HG03060 (cell line): ENCODE data around the gene B4GALT2.

Experiments used
- ATAC-seq: cut with Tn5 transposase; IDR thresholded peaks from one replicate; pipeline ENCODE4 v1.9.1; 2021; ENCODE audit warnings: low read depth, moderate number of reproducible peaks; ENCODE audit not compliant: unreplicated experiment

Gene B4GALT2

DNA sequence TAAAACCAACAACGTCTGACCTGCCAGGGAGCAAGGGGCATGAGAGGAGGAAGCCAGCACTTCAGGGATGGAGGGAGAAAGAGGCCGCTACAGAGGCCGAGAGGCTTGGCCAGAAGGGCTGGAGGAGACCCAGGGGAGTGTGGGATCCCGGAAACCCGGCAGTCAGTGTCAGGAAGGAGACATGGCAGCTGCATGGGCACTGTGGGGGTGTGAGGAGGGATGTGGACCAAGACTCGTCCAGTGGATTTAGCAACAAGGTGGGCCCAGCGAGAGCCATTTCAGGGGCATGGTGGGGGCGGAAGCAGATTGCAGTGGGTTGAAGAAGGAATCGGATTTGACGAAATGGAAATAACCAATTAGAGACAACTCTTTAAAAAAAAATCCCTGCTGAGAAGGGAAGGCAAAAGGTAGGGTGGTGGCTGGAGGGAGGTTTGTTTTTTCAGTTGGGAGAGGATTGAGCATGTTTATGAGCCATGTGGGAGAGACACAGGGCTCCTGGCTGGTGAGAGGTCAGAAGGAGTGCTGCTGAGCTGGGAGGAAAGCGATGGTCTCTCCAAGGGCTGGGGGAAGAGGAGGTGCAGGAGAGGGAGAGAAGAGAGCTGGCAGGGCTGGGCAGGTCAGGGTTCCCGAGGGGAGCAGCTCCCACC lies 4.4 kb downstream of the B4GALT2 start:
- ATAC-seq, result no peak

DNA sequence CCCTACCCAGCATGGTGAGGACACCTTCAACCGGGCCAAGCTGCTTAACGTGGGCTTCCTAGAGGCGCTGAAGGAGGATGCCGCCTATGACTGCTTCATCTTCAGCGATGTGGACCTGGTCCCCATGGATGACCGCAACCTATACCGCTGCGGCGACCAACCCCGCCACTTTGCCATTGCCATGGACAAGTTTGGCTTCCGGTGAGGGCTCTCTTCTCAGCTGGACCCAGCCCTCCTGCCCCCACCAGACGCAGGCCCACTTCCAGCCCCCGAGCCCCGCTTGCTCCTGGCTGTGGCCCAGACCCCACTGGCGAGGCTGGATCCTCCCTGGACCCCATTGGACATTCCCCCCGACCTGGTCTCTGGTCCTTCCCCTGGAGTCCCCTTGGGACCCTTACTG lies 5.8 kb downstream of the B4GALT2 start:
- ATAC-seq, result no peak

- no peak for ATAC-seq
Observed at GRCh38 chr1:43985984-43986595, 7.1 kb downstream of the B4GALT2 start.

- no peak for ATAC-seq
Observed at GRCh38 chr1:43986712-43987111, 7.7 kb downstream of the B4GALT2 start.

DNA sequence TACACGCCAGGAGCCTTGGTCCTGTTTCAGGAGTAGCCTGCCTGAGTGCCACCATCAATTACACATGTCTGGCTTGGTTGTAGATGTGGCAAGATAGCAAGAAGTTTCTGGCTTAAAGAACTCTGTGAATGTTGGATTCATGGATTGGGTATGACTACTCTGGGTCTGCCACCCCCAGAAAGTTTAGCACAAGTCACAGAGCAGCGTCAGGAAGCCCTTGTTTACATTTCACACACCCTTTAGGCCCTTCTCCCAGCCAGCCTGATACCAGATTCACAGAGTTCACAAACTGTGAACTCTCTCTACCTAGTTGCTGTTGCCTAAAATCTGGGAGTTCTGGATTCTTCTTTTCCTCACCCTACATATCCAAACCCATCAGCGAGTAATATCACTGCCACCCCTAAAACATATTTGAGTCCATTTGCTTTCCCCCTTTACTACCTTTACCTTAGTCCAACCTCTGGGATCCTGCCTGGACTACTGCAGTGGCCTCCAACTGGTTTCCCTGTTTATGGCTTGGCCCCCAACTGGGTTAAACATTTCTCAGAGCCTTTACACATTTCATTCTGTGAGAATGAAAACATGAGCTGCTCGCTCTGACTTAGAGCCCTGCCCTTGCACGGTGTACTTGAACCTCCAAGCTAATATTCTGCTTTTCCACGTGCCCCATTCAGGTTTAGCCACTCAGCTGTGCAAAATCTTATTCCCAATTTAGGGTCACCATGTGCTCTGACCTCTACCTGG lies 8.3 kb downstream of the B4GALT2 start:
- ATAC-seq, result no peak

DNA sequence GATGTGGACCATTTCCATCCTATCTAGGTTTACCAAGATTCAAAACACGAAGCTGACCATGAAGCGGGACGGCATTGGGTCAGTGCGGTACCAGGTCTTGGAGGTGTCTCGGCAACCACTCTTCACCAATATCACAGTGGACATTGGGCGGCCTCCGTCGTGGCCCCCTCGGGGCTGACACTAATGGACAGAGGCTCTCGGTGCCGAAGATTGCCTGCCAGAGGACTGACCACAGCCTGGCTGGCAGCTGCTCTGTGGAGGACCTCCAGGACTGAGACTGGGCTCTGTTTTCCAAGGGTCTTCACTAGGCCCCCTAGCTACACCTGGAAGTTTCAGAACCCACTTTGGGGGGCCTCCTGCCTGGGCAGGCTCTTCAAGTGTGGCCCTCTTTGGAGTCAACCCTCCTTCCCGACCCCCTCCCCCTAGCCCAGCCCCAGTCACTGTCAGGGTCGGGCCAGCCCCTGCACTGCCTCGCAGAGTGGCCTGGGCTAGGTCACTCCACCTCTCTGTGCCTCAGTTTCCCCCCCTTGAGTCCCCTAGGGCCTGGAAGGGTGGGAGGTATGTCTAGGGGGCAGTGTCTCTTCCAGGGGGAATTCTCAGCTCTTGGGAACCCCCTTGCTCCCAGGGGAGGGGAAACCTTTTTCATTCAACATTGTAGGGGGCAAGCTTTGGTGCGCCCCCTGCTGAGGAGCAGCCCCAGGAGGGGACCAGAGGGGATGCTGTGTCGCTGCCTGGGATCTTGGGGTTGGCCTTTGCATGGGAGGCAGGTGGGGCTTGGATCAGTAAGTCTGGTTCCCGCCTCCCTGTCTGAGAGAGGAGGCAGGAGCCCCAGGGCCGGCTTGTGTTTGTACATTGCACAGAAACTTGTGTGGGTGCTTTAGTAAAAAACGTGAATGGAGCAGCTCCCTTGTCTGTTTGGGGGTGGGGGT lies 11.5 kb downstream of the B4GALT2 start:
- no peak for ATAC-seq

DNA sequence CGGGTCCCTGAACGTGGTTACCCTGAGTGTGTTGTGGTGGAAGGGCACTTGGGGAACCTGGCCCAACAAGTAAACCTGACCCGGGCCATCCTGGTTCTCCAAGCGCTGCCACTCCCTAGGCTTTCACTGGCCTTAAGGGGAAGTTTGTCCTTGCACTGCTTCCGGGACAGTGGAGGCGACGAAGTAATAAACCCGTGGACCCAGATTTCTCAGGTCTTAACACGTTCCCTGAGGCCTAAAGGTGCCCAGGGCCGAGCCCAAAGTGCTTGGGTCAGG lies 12.1 kb downstream of the B4GALT2 start:
- no peak for ATAC-seq

DNA sequence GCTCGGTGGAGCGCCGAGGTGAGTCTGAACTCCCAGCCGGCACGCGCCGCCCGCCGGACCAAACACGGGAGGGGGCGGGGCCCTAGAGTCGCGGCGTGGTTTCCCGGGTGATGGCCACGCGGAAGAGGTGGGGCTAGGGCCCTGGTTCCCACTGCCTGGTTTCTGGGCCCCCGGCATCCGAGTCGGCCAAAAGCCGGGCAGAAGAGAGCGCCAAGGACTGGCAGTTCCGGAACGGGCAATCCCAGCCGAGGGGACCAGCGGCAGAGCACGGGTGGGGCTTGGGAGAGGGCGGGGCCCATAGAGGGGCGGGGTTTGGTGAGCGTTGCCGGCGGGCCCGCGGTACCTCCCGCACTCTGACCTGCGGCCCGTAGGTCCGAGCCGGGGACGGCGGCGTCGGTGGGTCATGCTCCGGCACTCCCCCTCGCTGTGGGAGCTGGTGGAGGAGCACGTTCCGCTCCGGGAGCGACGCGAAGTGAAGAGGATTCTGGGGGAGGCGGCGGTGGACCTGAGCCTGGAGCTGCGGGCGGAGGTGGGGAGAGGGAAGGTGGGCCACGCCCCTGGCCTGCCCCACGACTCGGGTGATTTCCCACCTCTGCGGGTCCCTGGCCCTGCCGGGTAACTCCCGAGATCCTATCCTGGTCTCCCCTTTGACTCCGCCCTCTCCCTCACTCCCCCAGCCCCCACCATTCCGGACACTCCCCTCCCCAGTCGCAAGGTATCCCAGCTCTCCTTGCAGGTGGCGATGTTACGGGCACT lies 12.6 kb downstream of the B4GALT2 start, which contains the start of gene CCDC24:
Gene CCDC24 (plus strand): TSS at position 124 of the 756 bp plus-strand sequence. CDS start 280 bp downstream, at position 404.
- peak; percentile 46 for ATAC-seq

DNA sequence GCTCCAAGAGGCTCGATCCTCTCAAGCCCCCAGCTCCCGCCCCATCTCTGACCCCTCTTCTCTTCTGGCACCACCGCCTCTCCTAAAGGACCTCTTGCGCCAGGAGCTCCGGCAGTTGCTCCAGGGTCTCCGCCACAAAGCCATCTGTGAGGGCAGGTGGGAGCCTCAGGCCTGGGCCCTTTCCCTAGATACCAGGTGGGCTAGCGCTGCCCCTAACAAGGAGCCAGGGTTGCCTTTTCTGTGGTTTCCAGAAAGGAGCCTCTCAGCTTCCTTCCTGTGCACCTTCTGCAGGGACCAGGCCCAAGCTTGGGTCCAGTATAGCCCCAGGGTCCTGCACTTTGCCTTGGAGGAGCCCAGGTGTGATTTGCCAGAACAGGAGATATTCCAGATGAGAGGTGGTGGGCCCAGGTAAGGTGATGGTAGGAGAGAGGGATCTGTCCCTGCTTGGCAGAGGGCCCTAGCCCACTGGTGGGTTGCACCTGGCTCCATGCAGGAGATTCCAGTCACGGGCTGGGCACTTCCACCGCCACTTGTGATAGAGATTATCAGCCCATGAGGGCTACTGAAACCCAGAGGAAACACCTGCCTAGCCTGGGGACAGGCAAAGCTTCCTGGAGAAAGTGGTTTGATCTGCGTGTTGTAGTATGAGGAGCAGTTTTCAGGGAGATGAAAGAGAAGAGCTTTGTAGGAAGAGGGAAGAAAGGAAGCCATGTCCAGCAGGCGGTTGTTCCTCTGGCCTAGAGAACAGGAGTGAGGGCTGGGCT lies 13.4 kb downstream of the B4GALT2 start:
- ATAC-seq, result no peak

DNA sequence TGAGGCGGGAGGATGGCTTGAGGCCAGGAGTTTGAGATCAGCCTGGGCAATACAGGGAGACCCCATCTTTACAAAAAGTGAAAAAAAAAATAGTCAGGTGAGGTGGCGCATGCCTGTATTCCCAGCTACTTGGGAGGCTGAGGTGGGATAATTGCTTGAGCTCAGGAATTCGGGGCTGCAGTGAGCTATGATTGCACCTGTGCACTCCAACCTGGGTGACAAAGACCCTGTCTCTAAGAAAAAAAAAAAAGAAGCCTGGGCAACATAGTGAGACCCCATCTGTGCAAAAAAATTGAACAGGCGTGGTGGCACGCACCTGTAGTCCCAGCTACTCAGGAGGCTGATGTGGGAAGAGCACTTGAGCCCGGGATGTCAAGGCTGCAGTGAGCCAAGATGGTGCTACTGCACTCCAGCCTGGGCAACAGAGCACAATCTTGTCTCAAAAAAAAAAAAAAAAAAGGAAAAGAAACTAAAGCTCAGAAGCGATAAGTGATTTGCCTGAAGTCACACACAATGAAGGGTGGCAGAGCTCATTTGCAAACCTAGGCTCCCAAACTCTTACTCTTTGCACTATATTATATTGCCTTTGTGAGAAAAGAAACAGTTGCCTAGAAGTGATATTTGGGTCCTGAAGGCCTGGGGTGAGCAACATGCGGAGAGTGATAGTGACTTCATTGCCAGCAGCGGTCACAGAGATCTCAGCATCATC lies 14.3 kb downstream of the B4GALT2 start:
- no peak for ATAC-seq

DNA sequence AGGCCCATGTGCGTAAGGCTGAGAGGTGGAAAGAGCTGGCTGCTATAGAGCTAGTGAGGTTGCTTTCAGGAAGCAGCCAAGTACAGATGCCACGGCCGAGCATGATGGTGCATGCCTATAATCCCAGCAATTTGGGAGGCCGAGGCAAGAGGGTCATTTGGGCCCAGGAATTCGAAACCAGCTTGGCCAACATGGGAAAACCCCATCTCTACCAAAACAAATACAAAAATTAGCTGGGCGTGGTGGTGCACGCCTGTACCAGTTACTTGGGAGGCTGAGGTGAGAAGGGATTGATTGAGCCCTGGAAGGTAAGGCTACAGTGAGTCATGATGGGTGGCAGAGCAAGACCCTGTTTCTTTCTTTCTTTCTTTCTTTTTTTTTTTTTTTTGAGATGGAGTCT lies 15.1 kb downstream of the B4GALT2 start:
- ATAC-seq, result no peak

- no peak for ATAC-seq
Observed at GRCh38 chr1:43994794-43995790, 16.1 kb downstream of the B4GALT2 start.

DNA sequence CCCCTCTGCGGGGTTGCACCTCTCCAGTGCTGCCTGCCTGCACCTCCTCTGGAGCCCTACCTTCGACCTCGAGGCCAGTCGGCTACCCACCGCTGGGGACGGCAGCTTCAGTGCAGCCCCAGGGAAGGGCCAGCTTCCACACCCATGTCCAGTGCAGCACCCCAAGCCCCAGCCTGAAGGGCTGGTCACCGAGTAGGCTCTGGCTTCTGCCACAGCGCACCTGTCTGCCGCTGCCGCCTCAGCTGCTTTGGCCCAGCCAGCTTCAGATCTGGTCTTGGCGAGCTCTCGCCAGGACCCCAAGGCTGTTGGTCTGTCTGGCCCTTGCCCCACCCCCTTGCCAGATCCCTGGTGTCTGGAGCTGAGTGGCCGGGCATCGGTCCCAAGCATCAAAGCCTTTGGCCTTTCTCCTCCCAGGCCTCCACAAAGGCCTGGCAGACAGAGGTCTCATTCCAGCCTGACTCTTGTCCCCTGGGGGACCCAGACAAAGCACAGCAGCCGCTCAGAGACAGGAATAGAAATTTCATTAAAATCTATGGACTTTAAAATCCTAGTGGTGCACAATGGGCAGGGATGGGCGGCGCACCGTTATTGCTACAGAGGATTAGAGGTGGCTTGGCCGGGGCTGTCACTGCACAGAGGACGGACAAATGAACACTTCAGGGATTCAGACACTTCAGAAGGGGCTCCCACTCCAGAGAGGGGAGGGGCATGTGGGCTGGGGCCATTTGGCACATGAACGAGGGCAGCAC lies 17.1 kb downstream of the B4GALT2 start:
- ATAC-seq, result no peak

- ATAC-seq, result no peak
Observed at GRCh38 chr1:43996733-43997115, 17.7 kb downstream of the B4GALT2 start.

- no peak for ATAC-seq
Observed at GRCh38 chr1:43997295-43997999, 18.4 kb downstream of the B4GALT2 start.

- no peak for ATAC-seq
Observed at GRCh38 chr1:43998000-43998378, 19.0 kb downstream of the B4GALT2 start.
